Duodenal mucosa (tissue), 2 donors: Measurements from ENCODE around the gene PATL1.
"Not testable (repeated sequence)": the region's sequence is repeated elsewhere in the genome, so short reads cannot be mapped to it uniquely, and the experiment has no call there.

Source experiments
- H3K27ac ChIP-seq: one replicate; pipeline ENCODE4 v1.7.0; 2013; ENCODE audit warnings: low read depth, low read length
- H3K27me3 ChIP-seq, 2 donors: one replicate each; pipeline ENCODE4 v1.7.0; 2013; ENCODE audit warnings: low read length in 2 of 2, control low read depth in 1 of 2; ENCODE audit not compliant: insufficient read depth in 2 of 2, control insufficient read depth in 1 of 2
- H3K36me3 ChIP-seq, 2 donors: one replicate each; pipeline ENCODE4 v1.7.0; 2013; ENCODE audit warnings: low read length in 2 of 2, control low read depth in 1 of 2; ENCODE audit not compliant: insufficient read depth in 2 of 2, control insufficient read depth in 1 of 2
- H3K4me1 ChIP-seq, 2 donors: one replicate each; pipeline ENCODE4 v1.7.0; 2013; ENCODE audit warnings: low read length in 2 of 2, control low read depth in 1 of 2; ENCODE audit not compliant: insufficient read depth in 2 of 2, control insufficient read depth in 1 of 2
- H3K4me3 ChIP-seq, 2 donors: one replicate each; pipeline ENCODE4 v1.7.0; 2013; ENCODE audit warnings: low read length in 2 of 2, low read depth in 1 of 2
- H3K9ac ChIP-seq, 2 donors: one replicate each; pipeline ENCODE4 v1.7.0; 2013; ENCODE audit warnings: low read length in 2 of 2, low read depth in 1 of 2
- H3K9me3 ChIP-seq, 2 donors: one replicate each; pipeline ENCODE4 v1.7.0; 2013; ENCODE audit warnings: low read length in 2 of 2, control low read depth in 1 of 2; ENCODE audit not compliant: control insufficient read depth in 1 of 2

PATL1 gene

DNA sequence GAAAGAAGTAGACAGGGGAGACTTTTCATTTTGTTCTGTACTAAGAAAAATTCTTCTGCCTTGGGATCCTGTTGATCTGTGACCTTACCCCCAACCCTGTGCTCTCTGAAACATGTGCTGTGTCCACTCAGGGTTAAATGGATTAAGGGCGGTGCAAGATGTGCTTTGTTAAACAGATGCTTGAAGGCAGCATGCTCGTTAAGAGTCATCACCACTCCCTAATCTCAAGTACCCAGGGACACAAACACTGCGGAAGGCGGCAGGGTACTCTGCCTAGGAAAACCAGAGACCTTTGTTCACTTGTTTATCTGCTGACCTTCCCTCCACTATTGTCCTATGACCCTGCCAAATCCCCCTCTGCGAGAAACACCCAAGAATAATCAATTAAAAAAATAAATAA is 31.3 kb upstream of the PATL1 start:
- H3K4me3 ChIP-seq, H3K27ac ChIP-seq, H3K9me3 ChIP-seq, H3K4me1 ChIP-seq, H3K36me3 ChIP-seq, H3K9ac ChIP-seq, H3K27me3 ChIP-seq: not testable (repeated sequence)

DNA sequence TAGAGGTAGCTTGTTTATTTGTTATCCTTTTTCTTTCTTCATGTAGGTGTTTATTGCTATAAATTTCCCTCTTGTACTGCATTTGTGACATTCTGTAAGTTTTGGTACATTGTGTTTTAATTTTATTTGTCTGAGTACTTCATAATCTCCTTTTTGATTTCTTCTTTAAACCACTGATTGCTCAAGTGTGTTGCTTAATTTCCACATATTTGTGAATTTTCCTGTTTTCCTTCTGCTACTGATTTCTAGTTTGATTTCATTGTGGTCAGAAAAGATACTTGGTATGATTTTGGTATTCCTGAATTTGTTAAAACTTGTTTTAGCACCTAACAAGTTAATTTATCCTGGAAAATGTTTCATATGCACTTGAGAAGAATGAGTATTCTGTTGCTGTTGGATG is 29.7 kb upstream of the PATL1 start:
- Histone ChIP-seq H3K9ac (no peak overlapping the region), H3K27ac (no peak overlapping the region), H3K4me3 (no peak overlapping the region), H3K4me1 (peaks cover 0 to 5% of the 10 kb centered on the region in 2 donors), H3K9me3 (peaks cover under 1 to 3% of the 10 kb centered on the region in 2 donors), H3K36me3 (no peaks in the 10 kb centered on the region), H3K27me3 (no peaks in the 10 kb centered on the region)

DNA sequence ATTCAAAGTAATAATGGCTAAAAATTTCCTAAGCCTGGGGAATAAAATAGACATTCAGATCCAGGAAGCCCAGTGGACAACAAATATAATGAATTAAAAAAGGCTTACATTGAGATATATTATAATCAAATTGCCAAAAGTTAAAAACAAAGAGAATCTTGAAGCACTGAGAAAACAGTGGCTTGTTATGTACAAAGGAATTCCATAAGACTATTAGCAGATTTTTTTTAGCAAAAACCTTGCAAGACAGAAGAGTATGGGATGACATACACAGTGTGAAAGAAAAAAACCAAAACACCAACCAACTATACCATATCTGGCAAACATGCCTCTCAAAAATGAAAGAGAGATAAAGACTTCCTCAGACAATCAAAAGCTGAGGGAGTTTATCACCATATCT is 24.1 kb upstream of the PATL1 start:
- H3K9me3 ChIP-seq, result peaks cover 6 to 17% of the 10 kb centered on the region in 2 donors
- H3K27me3 ChIP-seq, result no peaks in the 10 kb centered on the region
- H3K36me3 ChIP-seq, result no peaks in the 10 kb centered on the region
- H3K9ac ChIP-seq, result no peak overlapping the region
- no peak overlapping the region for H3K27ac ChIP-seq
- H3K4me1 ChIP-seq, result peaks cover 5 to 7% of the 10 kb centered on the region in 2 donors
- H3K4me3 ChIP-seq, result no peak overlapping the region

DNA sequence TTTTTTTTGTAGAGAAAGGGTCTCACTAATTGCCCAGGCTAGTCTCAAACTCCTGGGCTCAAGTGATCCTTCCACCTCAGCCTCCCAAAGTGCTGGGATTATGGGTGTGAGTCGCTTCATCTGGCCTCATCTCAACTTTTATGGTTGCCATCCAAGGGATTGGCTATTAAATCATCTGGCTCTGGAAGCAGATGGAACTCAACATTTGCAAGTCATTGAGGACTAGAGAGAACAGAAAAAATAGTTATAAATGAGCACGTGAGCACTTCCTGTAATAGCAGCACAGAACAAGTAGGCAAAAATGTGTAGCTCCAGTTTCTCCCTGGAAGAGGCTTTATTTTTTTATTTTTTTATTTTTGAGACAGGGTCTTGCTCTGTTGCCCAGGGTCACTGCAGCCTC is 22.3 kb upstream of the PATL1 start:
- Histone ChIP-seq H3K9ac (no peak overlapping the region), H3K9me3 (peaks cover 6 to 17% of the 10 kb centered on the region in 2 donors), H3K27me3 (no peaks in the 10 kb centered on the region), H3K4me1 (peaks cover 5 to 7% of the 10 kb centered on the region in 2 donors), H3K27ac (no peak overlapping the region), H3K36me3 (no peaks in the 10 kb centered on the region), H3K4me3 (no peak overlapping the region)

DNA sequence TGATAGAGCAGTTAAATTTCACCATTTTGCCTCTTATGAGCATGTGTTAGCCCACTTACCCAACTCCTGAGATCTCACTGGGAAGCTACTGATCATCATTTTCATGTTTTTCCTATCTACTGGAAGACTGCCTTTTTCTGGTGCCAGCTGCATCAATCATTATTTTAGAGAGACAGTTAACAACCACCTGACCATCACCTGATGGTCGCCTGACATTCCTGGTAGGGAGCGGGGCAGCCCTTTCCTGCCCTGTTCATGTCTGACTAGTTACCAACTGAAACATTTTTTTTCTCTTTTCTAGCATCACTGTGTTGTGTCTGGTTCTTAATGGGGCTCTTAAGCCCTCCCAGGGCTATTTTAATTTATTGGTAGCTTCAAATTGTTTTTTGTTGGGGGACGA is 20.2 kb upstream of the PATL1 start:
- Histone ChIP-seq H3K27ac (no peak overlapping the region), H3K27me3 (no peaks in the 10 kb centered on the region), H3K9me3 (peaks cover 6 to 17% of the 10 kb centered on the region in 2 donors), H3K4me1 (peaks cover 0 to 7% of the 10 kb centered on the region in 2 donors), H3K4me3 (no peak overlapping the region), H3K9ac (no peak overlapping the region), H3K36me3 (no peaks in the 10 kb centered on the region)

DNA sequence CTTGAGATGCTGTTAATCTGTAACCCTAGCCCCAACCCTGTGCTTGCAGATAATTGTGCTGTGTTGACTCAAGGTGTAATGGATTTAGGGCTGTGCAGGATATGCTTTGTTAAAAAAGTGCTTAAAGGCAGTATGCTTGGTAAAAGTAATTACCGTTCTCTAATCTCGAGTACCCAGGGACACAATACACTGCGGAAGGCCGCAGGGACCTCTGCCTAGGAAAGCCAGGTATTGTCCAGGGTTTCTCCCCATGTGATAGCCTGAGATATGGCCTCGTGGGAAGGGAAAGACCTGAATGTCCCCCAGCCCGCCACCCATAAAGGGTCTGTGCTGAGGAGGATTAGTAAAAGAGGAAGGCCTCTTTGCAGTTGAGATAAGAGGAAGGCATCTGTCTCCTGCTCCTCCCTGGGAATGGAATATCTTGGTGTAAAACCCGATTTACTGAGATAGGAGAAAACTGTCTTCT is 12.5 kb upstream of the PATL1 start:
- H3K4me1 ChIP-seq, H3K27ac ChIP-seq, H3K36me3 ChIP-seq, H3K27me3 ChIP-seq, H3K4me3 ChIP-seq, H3K9me3 ChIP-seq, H3K9ac ChIP-seq: not testable (repeated sequence)

DNA sequence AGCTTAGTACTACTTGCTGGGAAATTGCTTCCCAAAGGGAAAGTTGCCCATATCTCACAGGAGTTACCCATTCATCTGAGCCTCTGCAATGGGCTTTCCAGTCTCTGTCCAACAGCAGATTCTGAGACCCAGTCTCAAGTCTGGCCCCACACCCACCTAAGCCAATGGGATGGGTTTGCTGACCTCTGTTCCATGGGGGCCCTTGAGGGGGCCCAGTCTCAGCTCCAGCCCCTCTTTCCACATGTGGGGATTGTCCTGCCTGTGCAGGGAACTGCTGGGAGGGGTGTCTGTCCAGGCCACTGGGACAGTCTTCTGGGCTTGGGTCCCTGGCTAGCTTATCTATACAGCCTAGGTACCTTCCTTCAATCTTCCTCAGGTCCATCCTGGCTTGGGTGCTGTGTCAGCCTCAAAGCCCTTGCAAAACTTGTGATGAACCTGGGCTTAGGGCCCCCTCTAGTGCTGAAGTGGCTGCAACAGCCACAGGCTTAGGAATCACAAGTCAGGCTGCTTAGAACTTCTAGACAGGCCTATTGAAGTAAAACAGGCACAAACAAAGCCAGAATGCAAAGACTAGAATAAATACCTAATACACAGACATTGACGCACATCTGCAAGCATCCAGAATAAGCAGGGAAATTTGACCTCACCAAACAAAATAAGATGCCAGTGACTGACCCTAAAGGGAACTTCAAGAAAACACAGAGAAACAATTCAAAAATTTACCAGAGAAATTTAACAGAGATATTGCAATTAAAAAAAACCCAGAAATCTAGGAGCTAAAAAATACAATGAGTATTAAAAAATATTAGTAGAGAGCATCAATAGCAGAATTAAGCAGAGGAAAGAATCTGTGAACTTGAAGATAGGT is 11.7 kb upstream of the PATL1 start:
- H3K4me1 ChIP-seq, result no peaks in the 10 kb centered on the region
- H3K36me3 ChIP-seq, result no peaks in the 10 kb centered on the region
- H3K4me3 ChIP-seq, result no peak overlapping the region
- H3K9me3 ChIP-seq, result no peaks in the 10 kb centered on the region
- no peak overlapping the region for H3K27ac ChIP-seq
- no peaks in the 10 kb centered on the region for H3K27me3 ChIP-seq
- no peak overlapping the region for H3K9ac ChIP-seq

DNA sequence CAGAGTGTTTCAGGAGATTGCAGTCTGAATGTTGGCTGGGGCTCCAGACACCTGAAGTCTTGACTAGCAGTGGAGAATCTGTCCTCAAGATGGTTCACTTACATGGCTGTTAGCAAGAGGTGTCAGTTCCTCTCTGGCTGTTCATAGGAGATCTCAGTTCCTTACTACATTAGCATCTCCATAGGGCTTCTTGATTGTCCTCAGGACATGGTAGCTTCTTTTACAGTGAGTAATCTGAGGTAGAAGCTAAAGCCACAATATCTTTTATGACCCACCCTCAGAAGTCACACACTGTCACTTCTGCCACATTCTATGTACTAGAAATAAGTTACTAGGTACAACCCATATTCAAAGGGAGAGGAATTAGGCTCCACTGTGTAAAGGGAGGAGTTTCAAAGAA is 10.5 kb upstream of the PATL1 start:
- peaks cover 0 to under 1% of the 10 kb centered on the region in 2 donors for H3K4me1 ChIP-seq
- H3K27me3 ChIP-seq, result no peaks in the 10 kb centered on the region

DNA sequence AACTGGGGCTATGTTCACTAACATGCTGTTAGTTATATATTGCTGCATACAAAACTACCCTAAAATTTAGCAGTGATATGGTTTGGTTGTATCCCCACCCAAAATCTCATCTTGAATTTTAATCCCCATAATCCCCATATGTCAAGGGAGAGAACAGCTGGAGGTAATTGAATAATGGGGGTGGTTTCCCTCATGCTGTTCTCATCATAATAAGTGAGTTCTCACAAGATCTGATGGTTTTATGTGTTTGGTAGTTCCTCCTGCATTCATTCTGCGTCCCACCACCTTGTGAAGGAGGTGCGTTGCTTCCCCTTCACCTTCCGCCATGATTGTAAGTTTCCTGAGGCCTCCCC is 10.0 kb upstream of the PATL1 start:
- H3K9me3 ChIP-seq, result no peaks in the 10 kb centered on the region

More for the DNA sequence above, 10.5 kb upstream of the PATL1 start:
- Histone ChIP-seq H3K4me3 (no peak overlapping the region), H3K27ac (no peak overlapping the region), H3K36me3 (no peaks in the 10 kb centered on the region), H3K9me3 (no peaks in the 10 kb centered on the region), H3K9ac (no peak overlapping the region)

DNA sequence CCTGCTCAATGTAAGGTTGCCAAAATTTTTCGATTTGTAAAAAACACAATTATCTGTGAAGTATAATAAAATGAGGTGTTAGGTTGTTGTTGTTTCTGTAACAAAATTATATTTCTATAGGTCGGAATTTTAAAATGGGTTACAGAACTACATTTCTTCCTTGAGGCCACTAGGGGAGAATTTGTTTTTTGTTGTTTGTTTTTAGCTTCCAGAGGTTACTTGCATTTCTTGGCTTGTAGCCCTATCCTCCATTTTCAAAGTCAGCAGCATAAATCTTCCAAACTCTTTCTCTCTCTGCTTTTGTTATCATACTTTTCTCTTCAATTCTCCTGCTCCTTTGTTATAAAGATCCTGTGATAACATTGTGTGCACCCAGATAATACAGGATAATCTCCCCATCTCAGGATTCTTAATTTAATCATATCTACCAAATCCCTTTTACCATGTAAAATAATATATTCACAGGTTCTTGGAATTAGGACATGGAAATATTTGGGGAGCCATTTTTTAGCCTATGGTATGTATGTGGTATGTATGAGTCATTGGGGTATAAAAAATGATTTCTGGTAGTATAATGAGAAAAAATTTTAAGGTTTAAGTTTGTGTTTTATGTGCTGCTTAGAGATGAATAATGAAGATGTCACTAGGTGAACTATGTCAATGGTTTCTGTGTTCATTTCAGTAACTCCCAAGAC is 9.4 kb upstream of the PATL1 start:
- no peak overlapping the region for H3K4me3 ChIP-seq
- no peaks in the 10 kb centered on the region for H3K36me3 ChIP-seq
- no peaks in the 10 kb centered on the region for H3K27me3 ChIP-seq
- H3K9me3 ChIP-seq, result no peaks in the 10 kb centered on the region
- no peak overlapping the region for H3K27ac ChIP-seq
- no peak overlapping the region for H3K9ac ChIP-seq
- H3K4me1 ChIP-seq, result peaks cover 0 to 3% of the 10 kb centered on the region in 2 donors

More for the DNA sequence above, 10.0 kb upstream of the PATL1 start:
- Histone ChIP-seq H3K27ac (no peak overlapping the region), H3K27me3 (no peaks in the 10 kb centered on the region), H3K4me3 (no peak overlapping the region), H3K36me3 (no peaks in the 10 kb centered on the region), H3K9ac (no peak overlapping the region), H3K4me1 (peaks cover 0 to 3% of the 10 kb centered on the region in 2 donors)
